SU-DHL-6 (cell line): ENCODE measurements around the gene POU2AF3.

ENCODE experiments used
- H2AFZ ChIP-seq: fragments of 200-600 bp; sonication (generic); 2 replicates; pipeline ENCODE4 v1.6.1; 2014; ENCODE audit warnings: low read depth, mild to moderate bottlenecking, moderate library complexity, mixed read lengths, antibody characterized with exemption, low read length; ENCODE audit not compliant: severe bottlenecking
- H3F3A ChIP-seq: fragments of 200-600 bp; shearing (Covaris generic); 2 replicates; pipeline ENCODE4 v1.6.0; 2016; ENCODE audit warnings: antibody characterized with exemption, mild to moderate bottlenecking; ENCODE audit not compliant: insufficient read depth
- H3K27ac ChIP-seq: fragments of 200-600 bp; sonication (generic); 2 replicates; pipeline ENCODE4 v1.5.1; 2016; ENCODE audit warnings: low read depth, mild to moderate bottlenecking, low read length, moderate library complexity, mixed read lengths
- H3K27me3 ChIP-seq: fragments of 200-600 bp; sonication (generic), shearing (Covaris generic); 2 replicates; pipeline ENCODE4 v1.6.0; 2014; ENCODE audit warnings: mild to moderate bottlenecking, low read length
- H3K36me3 ChIP-seq: fragments of 200-600 bp; sonication (generic); 2 replicates; pipeline ENCODE4 v1.6.1; 2014; ENCODE audit warnings: mild to moderate bottlenecking, low read length, mixed read lengths
- H3K4me2 ChIP-seq: fragments of 300-600, 200-600 bp; shearing (Covaris generic), sonication (generic); 2 replicates; pipeline ENCODE4 v1.6.0; 2014; ENCODE audit warnings: low read length, low read depth, mild to moderate bottlenecking; ENCODE audit not compliant: poor library complexity, severe bottlenecking
- H3K4me3 ChIP-seq: fragments of 200-600 bp; sonication (generic); 2 replicates; pipeline ENCODE4 v1.5.1; 2014; ENCODE audit warnings: antibody characterized with exemption, low read length, mild to moderate bottlenecking, mixed read lengths; ENCODE audit not compliant: insufficient read depth, poor library complexity, severe bottlenecking
- H3K79me2 ChIP-seq: fragments of 200-600 bp; sonication (generic); 2 replicates; pipeline ENCODE4 v1.6.1; 2014; ENCODE audit warnings: mild to moderate bottlenecking, low read length, moderate library complexity; ENCODE audit not compliant: insufficient read depth
- H3K9ac ChIP-seq: fragments of 200-600 bp; sonication (generic); 2 replicates; pipeline ENCODE4 v1.7.0; 2014; ENCODE audit warnings: mild to moderate bottlenecking, low read length
- H3K9me2 ChIP-seq: fragments of 200-600 bp; sonication (generic); replicated peaks from 2 replicates; pipeline ENCODE4 v1.6.1; 2014; ENCODE audit warnings: low read length; ENCODE audit not compliant: insufficient read depth
- H3K9me3 ChIP-seq: fragments of 200-600 bp; sonication (generic); 2 replicates; pipeline ENCODE4 v1.6.1; 2014; ENCODE audit warnings: low read length, mixed read lengths; ENCODE audit not compliant: insufficient read depth
- H4K20me1 ChIP-seq: fragments of 200-600 bp; sonication (generic); 2 replicates; pipeline ENCODE4 v1.6.1; 2014; ENCODE audit warnings: low read depth, mild to moderate bottlenecking, antibody characterized with exemption, low read length, moderate library complexity, mixed read lengths
- CTCF ChIP-seq: fragments of 200-600 bp; sonication (generic); IDR thresholded peaks from one replicate; pipeline ENCODE4 v1.5.1; 2017; ENCODE audit warnings: antibody characterized with exemption, mild to moderate bottlenecking, low read length, moderate library complexity; ENCODE audit not compliant: insufficient read depth, poor library complexity, severe bottlenecking
- EZH2phosphoT487 ChIP-seq: fragments of 200-600 bp; sonication (generic), shearing (Covaris generic); conservative IDR thresholded peaks from 2 replicates; pipeline ENCODE4 v1.6.1; 2018; ENCODE audit warnings: mild to moderate bottlenecking, antibody characterized with exemption, low read length, moderate library complexity, mixed read lengths

POU2AF3 gene

GRCh38 chr11:111330234-111330893, 32.0 kb downstream of the POU2AF3 start:
- TF ChIP-seq EZH2phosphoT487 (no peak), CTCF (no peak)
- Histone ChIP-seq H3K9ac (no peak overlapping the region), H4K20me1 (no peaks in the 10 kb centered on the region), H3K9me3 (no peaks in the 10 kb centered on the region), H3K36me3 (no peaks in the 10 kb centered on the region), H3F3A (no peaks in the 10 kb centered on the region), H2AFZ (no peak overlapping the region), H3K79me2 (no peaks in the 10 kb centered on the region), H3K4me2 (no peak overlapping the region), H3K4me3 (no peak overlapping the region), H3K27ac (no peak overlapping the region), H3K9me2 (no peaks in the 10 kb centered on the region), H3K27me3 (no peaks in the 10 kb centered on the region)

- Histone ChIP-seq H3K4me3 (no peak overlapping the region), H3K27ac (no peak overlapping the region)
- TF ChIP-seq EZH2phosphoT487, result no peak
- TF ChIP-seq CTCF, result no peak
Observed at GRCh38 chr11:111331711-111332479, 33.5 kb downstream of the POU2AF3 start.

GRCh38 chr11:111334532-111335502, 36.5 kb downstream of the POU2AF3 start:
- TF ChIP-seq EZH2phosphoT487 (no peak), CTCF (no peak)
- no peaks in the 10 kb centered on the region for H4K20me1 ChIP-seq
- H3F3A ChIP-seq, result no peaks in the 10 kb centered on the region
- H2AFZ ChIP-seq, result no peak overlapping the region
- H3K27me3 ChIP-seq, result no peaks in the 10 kb centered on the region
- H3K4me2 ChIP-seq, result no peak overlapping the region
- H3K9ac ChIP-seq, result no peak overlapping the region
- peaks cover 3% of the 10 kb centered on the region; the same call in 1 of the 2 replicates for H3K9me3 ChIP-seq
- no peaks in the 10 kb centered on the region for H3K9me2 ChIP-seq
- H3K36me3 ChIP-seq, result no peaks in the 10 kb centered on the region
- H3K79me2 ChIP-seq, result no peaks in the 10 kb centered on the region
- H3K27ac ChIP-seq, result no peak overlapping the region
- H3K4me3 ChIP-seq, result no peak overlapping the region

More at GRCh38 chr11:111331711-111332479, 33.5 kb downstream of the POU2AF3 start:
- Histone ChIP-seq H3K27me3 (no peaks in the 10 kb centered on the region), H3K79me2 (no peaks in the 10 kb centered on the region), H3K9ac (no peak overlapping the region), H4K20me1 (no peaks in the 10 kb centered on the region), H3K9me2 (no peaks in the 10 kb centered on the region), H3K4me2 (no peak overlapping the region), H3K9me3 (no peaks in the 10 kb centered on the region), H3F3A (no peaks in the 10 kb centered on the region), H2AFZ (no peak overlapping the region), H3K36me3 (no peaks in the 10 kb centered on the region)
